ENCODE data around the gene JAZF1.
A peak's percentile ranks its signal among the peaks of the same experiment; 100 is the strongest.

GRCh38 chr7:28096713-28097112 lies 83.9 kb downstream of the JAZF1 start:
- TF ChIP-seq CTCF (IDR thresholded peaks at IDR 0.05) (peak; percentile 74 to 91 (median 82)), POLR2A (IDR thresholded peaks at IDR 0.05) (no peak)
